Ammon's horn (tissue), 1 donor: ENCODE results near the gene DOCK4.

Experiments used
- DNase-seq: peaks from one replicate; pipeline ENCODE4 v3.0.0-alpha.2; 2016; ENCODE audit warnings: low spot score

Gene DOCK4

DNA sequence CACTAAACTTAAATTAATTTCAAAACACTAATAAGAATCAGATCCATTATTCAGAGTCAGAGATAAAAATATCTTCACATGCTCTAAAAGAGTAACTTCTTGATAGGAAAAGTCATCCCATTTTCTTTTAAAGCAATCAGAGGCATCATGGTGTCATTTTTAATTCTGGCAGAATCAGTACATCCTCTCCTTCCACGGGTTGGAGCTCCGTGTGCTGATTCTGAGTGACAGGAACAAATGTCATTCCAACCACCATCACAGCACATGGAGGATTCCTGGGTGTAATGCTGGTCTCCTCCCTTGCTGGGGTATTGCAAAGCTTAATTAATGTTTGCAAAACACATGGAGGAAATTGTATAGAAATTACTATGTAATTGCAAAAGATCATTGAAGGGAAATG is 529.4 kb downstream of the DOCK4 start:
- no peak for DNase-seq
